ENCODE results near the gene GDI1.

- TF ChIP-seq, protein P1, sequence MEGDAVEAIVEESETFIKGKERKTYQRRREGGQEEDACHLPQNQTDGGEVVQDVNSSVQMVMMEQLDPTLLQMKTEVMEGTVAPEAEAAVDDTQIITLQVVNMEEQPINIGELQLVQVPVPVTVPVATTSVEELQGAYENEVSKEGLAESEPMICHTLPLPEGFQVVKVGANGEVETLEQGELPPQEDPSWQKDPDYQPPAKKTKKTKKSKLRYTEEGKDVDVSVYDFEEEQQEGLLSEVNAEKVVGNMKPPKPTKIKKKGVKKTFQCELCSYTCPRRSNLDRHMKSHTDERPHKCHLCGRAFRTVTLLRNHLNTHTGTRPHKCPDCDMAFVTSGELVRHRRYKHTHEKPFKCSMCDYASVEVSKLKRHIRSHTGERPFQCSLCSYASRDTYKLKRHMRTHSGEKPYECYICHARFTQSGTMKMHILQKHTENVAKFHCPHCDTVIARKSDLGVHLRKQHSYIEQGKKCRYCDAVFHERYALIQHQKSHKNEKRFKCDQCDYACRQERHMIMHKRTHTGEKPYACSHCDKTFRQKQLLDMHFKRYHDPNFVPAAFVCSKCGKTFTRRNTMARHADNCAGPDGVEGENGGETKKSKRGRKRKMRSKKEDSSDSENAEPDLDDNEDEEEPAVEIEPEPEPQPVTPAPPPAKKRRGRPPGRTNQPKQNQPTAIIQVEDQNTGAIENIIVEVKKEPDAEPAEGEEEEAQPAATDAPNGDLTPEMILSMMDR (conservative IDR thresholded peaks at IDR 0.05; ENCODE audit: low read depth, low read length): no peak
- TF ChIP-seq CHD1 (IDR thresholded peaks at IDR 0.05; ENCODE audit: low read depth, low read length) (no peak), POLR2A (IDR thresholded peaks at IDR 0.05; ENCODE audit: low read depth, low read length) (no peak), BHLHE40 (IDR thresholded peaks at IDR 0.05; ENCODE audit: low read depth, low read length) (no peak), MAZ (IDR thresholded peaks at IDR 0.05; ENCODE audit: borderline replicate concordance, low read depth, low read length) (no peak), NFE2L2 (IDR thresholded peaks at IDR 0.05; ENCODE audit: low read depth, low read length) (no peak), MXI1 (IDR thresholded peaks at IDR 0.05; ENCODE audit: borderline replicate concordance, low read depth, low read length) (no peak)
Observed at GRCh38 chrX:154403858-154404257, 33.1 kb upstream of the GDI1 start.
